CD4-positive, alpha-beta memory T cell (primary cell): ENCODE measurements around the gene SOWAHD. TPM values are rescaled to one million over a fixed set of nuclear protein-coding genes. Genes with fewer than 3 reads are reported as not detected.

ENCODE experiments used
- CTCF ChIA-PET: fragments of 350-600 bp; sonication (Branson Sonifier 250); formaldehyde crosslinking; loops from one replicate; lab custom pipeline; 2021; ENCODE audit warnings: inconsistent platforms; ENCODE audit not compliant: partially characterized antibody; lab: Charles Lee
- POLR2A ChIA-PET: fragments of 350-600 bp; sonication (Branson Sonifier 250); formaldehyde crosslinking; loops from one replicate; lab custom pipeline; 2021; ENCODE audit not compliant: partially characterized antibody; lab: Charles Lee
- DNase-seq, 5 donors: peaks; one replicate each; pipeline versions ENCODE4 v3.0.0 to v3.0.0-alpha.2; 2020 to 2022; ENCODE audit warnings: mixed read lengths in 1 of 5
- H3K27ac ChIP-seq: one replicate; pipeline ENCODE4 v1.7.0; 2013; ENCODE audit warnings: low read depth, low read length
- H3K27me3 ChIP-seq: 2 replicates; pipeline ENCODE4 v1.7.0; 2013; ENCODE audit warnings: mild to moderate bottlenecking, low read length, moderate library complexity; ENCODE audit not compliant: insufficient read depth
- H3K36me3 ChIP-seq: 2 replicates; pipeline ENCODE4 v1.7.0; 2013; ENCODE audit warnings: mild to moderate bottlenecking, low read length, moderate library complexity; ENCODE audit not compliant: insufficient read depth
- H3K4me1 ChIP-seq: 2 replicates; pipeline ENCODE4 v1.7.0; 2013; ENCODE audit warnings: mild to moderate bottlenecking, low read length, moderate library complexity; ENCODE audit not compliant: insufficient read depth
- H3K4me3 ChIP-seq, 2 donors: one replicate each; pipeline ENCODE4 v1.7.0; 2013; ENCODE audit warnings: low read length in 2 of 2, mild to moderate bottlenecking in 1 of 2
- H3K9me3 ChIP-seq, 2 donors: one replicate each; pipeline ENCODE4 v1.7.0; 2013; ENCODE audit warnings: low read length in 2 of 2, control low read depth in 1 of 2; ENCODE audit not compliant: control insufficient read depth in 1 of 2
- H3K27ac Mint-ChIP-seq, 7 donors: one replicate each; pipeline ENCODE4 v1.8.0; 2020 to 2021; ENCODE audit warnings: mixed read lengths in 7 of 7, mild to moderate bottlenecking in 6 of 7, inconsistent platforms in 3 of 7, moderate library complexity in 3 of 7
- H3K27me3 Mint-ChIP-seq, 2 donors: one replicate each; pipeline ENCODE4 v1.8.0; 2020 to 2021; ENCODE audit warnings: mixed read lengths in 2 of 2
- H3K36me3 Mint-ChIP-seq, 2 donors: one replicate each; pipeline ENCODE4 v1.8.0; 2020 to 2021; ENCODE audit warnings: mixed read lengths in 2 of 2, inconsistent platforms in 1 of 2, mild to moderate bottlenecking in 1 of 2
- H3K4me1 Mint-ChIP-seq, 4 donors: one replicate each; pipeline ENCODE4 v1.8.0; 2020 to 2021; ENCODE audit warnings: mixed read lengths in 4 of 4, mild to moderate bottlenecking in 1 of 4
- H3K4me3 Mint-ChIP-seq, 8 donors: one replicate each; pipeline ENCODE4 v1.8.0; 2020 to 2021; ENCODE audit warnings: mixed read lengths in 8 of 8, mild to moderate bottlenecking in 7 of 8, moderate library complexity in 6 of 8, inconsistent platforms in 3 of 8
- H3K9me3 Mint-ChIP-seq, 8 donors: one replicate each; pipeline ENCODE4 v1.8.0; 2020 to 2021; ENCODE audit warnings: mixed read lengths in 8 of 8, mild to moderate bottlenecking in 5 of 8, inconsistent platforms in 3 of 8, moderate library complexity in 1 of 8
- intact Hi-C: fragments of 100-400 bp; cut with micrococcal nuclease; formaldehyde crosslinking; loops from one replicate; pipeline ENCODE4 v1.15.1; 2023
- polyA plus RNA-seq, 2 donors: library from polyadenylated mRNA; unstranded; fragments of 300-500 nt; fragmentation: Illumina TruSeq; gene quantifications; one replicate each; pipeline ENCODE4 v1.2.3, GENCODE V29; 2021
- total RNA-seq, 2 experiments: library from RNA; stranded (reverse); gene quantifications; one replicate each; pipeline ENCODE4 v1.2.3, GENCODE V29; 2021

Gene SOWAHD
- total and polyA plus RNA-seq, 4 experiments from 2014 or later, result 1.9 to 2.6 (median 2.0) TPM; not detected in 1

DNA sequence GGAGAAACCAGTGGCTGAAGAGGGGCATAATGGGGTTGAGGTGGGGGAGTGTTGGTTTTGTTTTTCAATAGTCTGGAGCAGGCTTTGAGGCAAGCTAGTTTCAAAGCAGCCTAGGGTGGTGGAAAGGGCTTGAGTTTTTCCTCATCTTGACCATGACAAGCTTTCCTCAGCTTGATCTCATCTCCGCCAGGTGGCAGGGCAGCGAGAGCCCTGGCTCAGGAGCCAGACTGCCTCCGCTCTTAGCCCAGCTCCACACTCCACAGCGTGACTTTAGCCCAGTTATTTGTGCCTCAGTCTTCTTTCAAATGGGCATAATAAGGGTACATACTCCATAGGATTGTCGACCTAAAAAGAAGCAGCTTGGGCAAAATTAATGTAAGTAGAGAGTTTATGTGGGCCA is 29.9 kb upstream of the SOWAHD start:
- Mint-ChIP-seq H3K36me3 (no peaks in the 10 kb centered on the region), H3K27ac (no peak overlapping the region), H3K9me3 (no peaks in the 10 kb centered on the region), H3K4me3 (no peak overlapping the region), H3K4me1 (peaks cover 6 to 7% (median 7%) of the 10 kb centered on the region in 4 donors), H3K27me3 (no peaks in the 10 kb centered on the region)
- Histone ChIP-seq H3K4me3 (no peak overlapping the region), H3K4me1 (peaks cover 5% of the 10 kb centered on the region), H3K27me3 (no peaks in the 10 kb centered on the region), H3K36me3 (no peaks in the 10 kb centered on the region), H3K9me3 (no peaks in the 10 kb centered on the region), H3K27ac (no peak overlapping the region)
- ChIA-PET POLR2A (interaction anchor here (0.7 to 1.1 kb wide), 2 partner anchors 36 to 119 kb away, joined by 3 to 4 read pairs; partner anchors contain the start of gene SEPTIN6), CTCF (interaction anchor here (0.9 to 5.3 kb wide), 29 partner anchors 11 to 240 kb away, joined by 3 to 38 read pairs (median 9); partner anchors contain the start of genes SEPTIN6 and SOWAHD)
- intact Hi-C loops, result no loop called here
- no peak for DNase-seq

DNA sequence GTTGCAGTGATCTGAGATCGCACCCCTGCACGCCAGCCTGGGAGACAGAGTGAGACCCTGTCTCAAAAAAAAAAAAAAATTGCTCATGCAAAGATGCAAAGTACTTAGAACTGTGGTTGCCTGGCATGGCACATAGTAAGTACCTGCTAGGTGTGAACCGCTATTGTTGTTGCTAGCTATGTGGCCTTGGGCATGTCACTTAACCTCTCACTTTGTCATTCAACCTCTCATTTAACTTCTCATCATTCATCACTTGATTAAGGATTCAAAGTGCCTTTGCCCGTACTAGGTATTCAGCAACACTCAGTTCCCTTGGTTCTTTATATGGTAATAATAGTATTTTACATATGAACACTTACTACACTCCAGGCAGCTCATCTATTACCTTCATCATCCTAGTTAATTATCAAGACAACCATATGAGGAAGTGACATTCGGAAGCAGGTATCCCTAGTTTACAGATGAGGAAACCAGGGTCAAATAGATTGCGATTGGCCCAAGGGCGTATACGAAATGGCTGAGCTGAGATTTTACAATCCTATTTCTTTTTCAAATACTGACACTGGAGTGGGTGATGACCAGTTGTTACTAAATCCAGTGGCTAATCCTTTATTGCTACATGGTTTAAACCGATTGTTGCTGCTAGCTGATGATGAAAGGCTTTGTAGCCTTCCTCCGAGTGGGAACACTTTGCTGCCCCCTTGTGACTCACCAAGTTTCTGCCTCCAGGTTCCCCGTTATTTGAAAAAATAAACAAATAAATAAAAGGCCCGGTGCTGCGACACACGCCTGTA is 28.8 kb upstream of the SOWAHD start:
- no peak overlapping the region for H3K4me3 ChIP-seq
- no peaks in the 10 kb centered on the region for H3K27me3 Mint-ChIP-seq
- H3K9me3 ChIP-seq, result no peaks in the 10 kb centered on the region
- peaks cover 6 to 7% (median 7%) of the 10 kb centered on the region in 4 donors for H3K4me1 Mint-ChIP-seq
- H3K36me3 Mint-ChIP-seq, result no peaks in the 10 kb centered on the region
- H3K36me3 ChIP-seq, result no peaks in the 10 kb centered on the region
- ChIA-PET CTCF (interaction anchor here (0.7 to 5.3 kb wide), 46 partner anchors 8 to 241 kb away, joined by 3 to 38 read pairs (median 5); partner anchors contain the start of genes NKRF, RPL39, SEPTIN6 and SOWAHD), POLR2A (interaction anchor here (0.6 to 1.3 kb wide), 3 partner anchors 10 to 114 kb away, joined by 3 read pairs; no protein-coding TSS in a partner anchor)
- DNase-seq, result peak; percentile 67 to 73 (median 70)
- peak overlapping the region in 1 of 7 donors; percentile 7 for H3K27ac Mint-ChIP-seq
- H3K27ac ChIP-seq, result no peak overlapping the region
- intact Hi-C loops, result loop anchor here (1.0 to 2.0 kb wide), 4 partner anchors 31 to 213 kb away; no protein-coding TSS in a partner anchor
- peaks cover 5% of the 10 kb centered on the region for H3K4me1 ChIP-seq
- no peak overlapping the region for H3K4me3 Mint-ChIP-seq
- no peaks in the 10 kb centered on the region for H3K27me3 ChIP-seq
- H3K9me3 Mint-ChIP-seq, result no peaks in the 10 kb centered on the region

DNA sequence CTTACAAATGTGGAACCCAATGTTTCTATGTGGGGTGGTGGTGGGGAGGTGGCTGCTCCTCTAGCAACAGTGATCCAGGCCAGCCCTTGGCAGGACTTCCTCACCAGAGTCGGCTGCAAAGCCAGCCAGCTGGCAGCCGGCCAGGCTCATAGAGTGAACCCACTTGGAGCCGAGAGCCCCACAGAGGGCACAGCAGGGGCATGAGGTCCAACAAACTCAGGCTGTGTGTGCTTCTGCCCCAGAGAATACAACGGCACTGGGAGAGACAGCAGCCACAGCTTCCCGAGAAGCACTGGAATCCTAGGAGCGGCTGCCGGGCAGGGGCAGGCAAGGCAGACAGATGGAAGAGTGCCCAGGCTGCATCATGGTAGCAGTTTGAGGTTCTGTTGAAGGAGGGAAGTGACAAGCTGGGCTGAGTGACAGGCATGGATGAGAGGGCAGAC is 23.5 kb upstream of the SOWAHD start:
- H3K4me1 Mint-ChIP-seq, result no peaks in the 10 kb centered on the region
- H3K27me3 ChIP-seq, result no peaks in the 10 kb centered on the region
- no peak for DNase-seq
- H3K27ac ChIP-seq, result no peak overlapping the region
- no peaks in the 10 kb centered on the region for H3K27me3 Mint-ChIP-seq
- H3K36me3 Mint-ChIP-seq, result no peaks in the 10 kb centered on the region
- POLR2A ChIA-PET, result interaction anchor here (0.7 kb wide), 1 partner anchor 42 kb away, joined by 4 read pairs; no protein-coding TSS in a partner anchor
- H3K9me3 Mint-ChIP-seq, result no peaks in the 10 kb centered on the region
- H3K4me3 Mint-ChIP-seq, result no peak overlapping the region
- CTCF ChIA-PET, result interaction anchor here (0.8 to 1.3 kb wide), 2 partner anchors 23 to 218 kb away, joined by 3 read pairs; partner anchors contain the start of gene SOWAHD
- intact Hi-C loops, result no loop called here
- H3K4me3 ChIP-seq, result no peak overlapping the region
- H3K27ac Mint-ChIP-seq, result peak overlapping the region in 1 of 7 donors; percentile 9
- no peaks in the 10 kb centered on the region for H3K4me1 ChIP-seq
- no peaks in the 10 kb centered on the region for H3K36me3 ChIP-seq
- H3K9me3 ChIP-seq, result no peaks in the 10 kb centered on the region

DNA sequence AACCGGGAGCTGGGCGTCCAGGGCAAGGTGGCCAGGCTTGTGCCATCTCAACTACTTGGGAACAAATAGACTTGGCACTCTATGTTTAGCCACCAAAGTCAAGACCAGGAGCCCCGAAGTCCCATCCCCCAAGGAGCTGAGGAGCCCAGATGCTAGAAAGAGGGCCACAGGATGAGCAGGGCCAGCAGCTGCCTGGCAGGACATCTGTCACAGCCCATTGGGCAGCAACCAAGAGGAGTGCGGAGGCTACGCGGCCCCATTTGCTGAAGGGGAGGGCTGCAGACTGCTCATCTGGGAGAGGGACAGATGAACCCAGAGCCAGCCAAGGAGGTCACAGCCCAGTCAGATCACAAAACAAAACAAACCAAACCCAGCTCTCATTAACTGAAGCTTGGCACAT is 22.9 kb upstream of the SOWAHD start:
- Mint-ChIP-seq H3K36me3 (no peaks in the 10 kb centered on the region), H3K4me1 (no peaks in the 10 kb centered on the region), H3K4me3 (no peak overlapping the region), H3K9me3 (no peaks in the 10 kb centered on the region), H3K27me3 (no peaks in the 10 kb centered on the region), H3K27ac (no peak overlapping the region)
- H3K27me3 ChIP-seq, result no peaks in the 10 kb centered on the region
- ChIA-PET CTCF (interaction anchor here (0.8 kb wide), 1 partner anchor 219 kb away, joined by 3 read pairs; no protein-coding TSS in a partner anchor), POLR2A (no interaction called here)
- H3K9me3 ChIP-seq, result no peaks in the 10 kb centered on the region
- intact Hi-C loops, result no loop called here
- no peak overlapping the region for H3K4me3 ChIP-seq
- no peaks in the 10 kb centered on the region for H3K36me3 ChIP-seq
- DNase-seq, result no peak
- H3K4me1 ChIP-seq, result no peaks in the 10 kb centered on the region
- H3K27ac ChIP-seq, result no peak overlapping the region

DNA sequence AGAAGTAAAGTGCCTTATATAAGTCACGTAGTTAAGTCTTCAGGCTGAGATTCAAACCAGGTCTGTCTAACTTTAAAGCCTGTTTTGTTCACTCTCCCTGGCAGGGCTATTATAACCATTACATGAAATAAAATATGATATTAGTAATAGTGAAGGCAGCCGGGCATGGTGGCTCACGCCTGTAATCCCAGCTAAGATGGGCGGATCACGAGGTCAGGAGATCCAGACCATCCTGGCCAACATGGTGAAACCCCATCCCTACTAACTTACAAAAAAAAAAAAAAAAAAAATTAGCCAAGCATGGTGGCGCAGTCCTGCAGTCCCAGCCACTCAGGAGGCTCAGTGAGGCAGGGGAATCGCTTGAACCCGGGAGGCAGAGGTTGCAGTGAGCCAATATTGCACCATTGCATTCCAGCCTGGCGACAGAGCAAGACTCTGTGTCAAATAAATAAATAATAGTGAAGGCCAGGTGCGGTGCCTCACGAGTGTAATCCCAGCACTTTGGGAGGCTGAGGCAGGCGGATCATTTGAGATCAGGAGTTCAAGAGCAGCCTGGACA is 22.1 kb upstream of the SOWAHD start:
- Mint-ChIP-seq H3K4me3 (no peak overlapping the region), H3K4me1 (no peaks in the 10 kb centered on the region), H3K27ac (no peak overlapping the region), H3K36me3 (no peaks in the 10 kb centered on the region), H3K27me3 (no peaks in the 10 kb centered on the region), H3K9me3 (no peaks in the 10 kb centered on the region)
- no peak for DNase-seq
- H3K36me3 ChIP-seq, result no peaks in the 10 kb centered on the region
- CTCF ChIA-PET, result no interaction called here
- H3K4me1 ChIP-seq, result no peaks in the 10 kb centered on the region
- no peak overlapping the region for H3K27ac ChIP-seq
- H3K9me3 ChIP-seq, result no peaks in the 10 kb centered on the region
- no peaks in the 10 kb centered on the region for H3K27me3 ChIP-seq
- no peak overlapping the region for H3K4me3 ChIP-seq
- POLR2A ChIA-PET, result no interaction called here
- intact Hi-C loops, result no loop called here

DNA sequence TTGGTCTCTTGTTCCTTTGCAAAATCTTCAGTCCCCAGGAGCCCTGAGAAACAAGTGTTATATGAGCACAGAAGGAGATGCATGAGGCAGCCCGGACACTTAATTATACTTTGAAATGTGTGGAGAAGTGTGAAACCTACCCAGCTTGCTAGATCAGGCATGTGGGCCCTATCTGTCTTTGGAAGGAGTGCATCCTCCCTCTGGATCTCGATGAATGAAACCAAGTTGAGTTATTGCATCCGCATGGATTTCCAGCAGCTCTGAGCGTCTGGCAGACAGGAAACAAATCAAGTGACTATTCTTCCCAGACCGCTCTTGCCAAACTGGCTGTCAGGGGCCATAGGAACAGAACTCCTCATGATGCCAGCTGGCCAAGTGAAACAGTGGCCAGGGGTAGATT is 19.6 kb upstream of the SOWAHD start:
- no peaks in the 10 kb centered on the region for H3K36me3 Mint-ChIP-seq
- Histone ChIP-seq H3K27me3 (no peaks in the 10 kb centered on the region), H3K9me3 (no peaks in the 10 kb centered on the region), H3K36me3 (no peaks in the 10 kb centered on the region), H3K27ac (no peak overlapping the region), H3K4me3 (no peak overlapping the region), H3K4me1 (no peaks in the 10 kb centered on the region)
- intact Hi-C loops, result no loop called here
- POLR2A ChIA-PET, result interaction anchor here (1.4 kb wide), 1 partner anchor 8 kb away, joined by 3 read pairs; no protein-coding TSS in a partner anchor
- no peak overlapping the region for H3K4me3 Mint-ChIP-seq
- no peaks in the 10 kb centered on the region for H3K27me3 Mint-ChIP-seq
- H3K9me3 Mint-ChIP-seq, result no peaks in the 10 kb centered on the region
- H3K27ac Mint-ChIP-seq, result no peak overlapping the region
- DNase-seq, result no peak
- no peaks in the 10 kb centered on the region for H3K4me1 Mint-ChIP-seq
- CTCF ChIA-PET, result no interaction called here
